ENCODE measurements around the gene CTBP2.

DNA sequence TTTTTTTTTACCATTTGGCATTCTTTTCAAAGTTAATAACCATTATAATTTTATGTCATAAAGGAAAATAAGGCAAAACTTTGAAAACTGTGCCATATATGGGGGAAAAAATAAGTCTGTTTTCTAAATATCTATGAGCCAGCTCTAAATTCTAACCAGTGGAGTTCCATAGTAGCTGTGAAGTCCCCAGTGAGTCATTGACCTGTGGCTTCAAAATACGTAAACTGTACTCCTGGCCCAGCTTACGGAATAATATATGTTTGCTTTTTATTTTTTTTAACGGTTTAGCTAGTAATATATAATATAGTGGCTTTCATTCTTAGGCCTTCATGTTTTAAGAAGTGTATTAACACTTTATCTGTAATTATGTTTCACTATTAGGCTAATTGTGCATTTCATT lies 197.9 kb downstream of the CTBP2 start:
- TF ChIP-seq EZH2 (IDR thresholded peaks at IDR 0.05; ENCODE audit: low read length), result no peak
- TF ChIP-seq, protein P1, sequence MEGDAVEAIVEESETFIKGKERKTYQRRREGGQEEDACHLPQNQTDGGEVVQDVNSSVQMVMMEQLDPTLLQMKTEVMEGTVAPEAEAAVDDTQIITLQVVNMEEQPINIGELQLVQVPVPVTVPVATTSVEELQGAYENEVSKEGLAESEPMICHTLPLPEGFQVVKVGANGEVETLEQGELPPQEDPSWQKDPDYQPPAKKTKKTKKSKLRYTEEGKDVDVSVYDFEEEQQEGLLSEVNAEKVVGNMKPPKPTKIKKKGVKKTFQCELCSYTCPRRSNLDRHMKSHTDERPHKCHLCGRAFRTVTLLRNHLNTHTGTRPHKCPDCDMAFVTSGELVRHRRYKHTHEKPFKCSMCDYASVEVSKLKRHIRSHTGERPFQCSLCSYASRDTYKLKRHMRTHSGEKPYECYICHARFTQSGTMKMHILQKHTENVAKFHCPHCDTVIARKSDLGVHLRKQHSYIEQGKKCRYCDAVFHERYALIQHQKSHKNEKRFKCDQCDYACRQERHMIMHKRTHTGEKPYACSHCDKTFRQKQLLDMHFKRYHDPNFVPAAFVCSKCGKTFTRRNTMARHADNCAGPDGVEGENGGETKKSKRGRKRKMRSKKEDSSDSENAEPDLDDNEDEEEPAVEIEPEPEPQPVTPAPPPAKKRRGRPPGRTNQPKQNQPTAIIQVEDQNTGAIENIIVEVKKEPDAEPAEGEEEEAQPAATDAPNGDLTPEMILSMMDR (optimal IDR thresholded peaks at IDR 0.05 in 1 of 3, IDR thresholded peaks at IDR 0.05 in 1 of 3, conservative IDR thresholded peaks at IDR 0.05 in 1 of 3; ENCODE audit: extremely low read depth in 1 of 3, insufficient read depth in 2 of 3, low read length in 3 of 3), result no peak

Data from keratinocyte (primary cell).